Fibroblast of skin of left biceps (primary cell): ENCODE measurements around the gene CLBA1.
"Not testable (repeated sequence)": the region's sequence is repeated elsewhere in the genome, so short reads cannot be mapped to it uniquely, and the experiment has no call there.

ENCODE experiments used
- DNase-seq, 2 experiments: peaks; one replicate each; pipeline ENCODE4 v3.0.0-alpha.2; 2013; ENCODE audit warnings: low read depth in 2 of 2

Gene CLBA1

DNA sequence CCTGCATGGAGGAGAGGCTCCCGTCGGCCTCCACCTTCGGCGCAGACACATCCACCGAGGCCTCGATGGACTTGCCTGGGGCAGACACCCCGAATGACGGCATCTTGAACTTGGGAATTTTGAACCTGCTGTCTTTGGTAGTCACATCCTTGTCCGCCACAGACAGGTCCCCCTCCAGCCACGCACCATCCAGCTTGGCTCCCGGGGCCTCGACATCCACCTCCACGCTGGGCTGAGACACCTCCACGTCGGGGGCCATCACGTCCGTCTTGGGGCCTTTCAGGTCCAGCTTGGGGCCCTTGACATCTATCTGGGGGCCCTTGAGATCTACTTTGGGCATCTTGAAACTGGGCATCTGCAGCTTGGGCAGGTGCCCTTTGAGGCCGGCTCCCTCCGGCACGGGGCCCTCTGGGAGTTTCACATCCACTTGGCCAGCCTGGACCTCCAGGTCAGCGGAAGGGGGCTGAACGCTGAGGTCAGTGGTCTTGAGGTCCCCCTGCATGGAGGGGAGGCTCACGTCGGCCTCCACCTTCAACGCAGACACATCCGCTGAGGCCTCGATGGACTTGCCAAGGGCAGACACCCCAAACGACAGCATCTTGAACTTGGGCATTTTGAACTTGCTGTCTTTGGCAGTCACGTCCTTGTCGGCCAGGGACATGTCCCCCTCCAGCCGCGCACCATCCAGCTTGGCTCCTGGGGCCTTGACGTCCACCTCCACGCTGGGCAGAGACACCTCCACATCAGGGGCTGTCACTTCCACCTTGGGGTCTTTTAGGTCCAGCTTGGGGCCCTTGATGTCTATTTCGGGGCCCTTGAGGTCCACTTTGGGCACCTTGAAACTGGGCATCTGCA is 37.5 kb upstream of the CLBA1 start:
- not testable (repeated sequence) for DNase-seq

DNA sequence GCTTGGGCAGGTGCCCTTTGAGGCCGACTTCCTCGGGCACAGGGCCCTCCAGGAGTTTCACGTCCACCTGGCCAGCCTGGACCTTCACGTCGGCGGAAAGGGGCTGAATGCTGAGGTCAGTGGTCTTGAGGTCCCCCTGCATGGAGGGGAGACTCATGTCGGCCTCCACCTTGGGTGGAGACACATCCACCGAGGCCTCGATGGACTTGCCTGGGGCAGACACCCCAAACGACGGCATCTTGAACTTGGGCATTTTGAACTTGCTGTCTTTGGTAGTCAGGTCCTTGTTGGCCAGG is 36.9 kb upstream of the CLBA1 start:
- no peak for DNase-seq

GRCh38 chr14:104949406-104949955 is 36.1 kb upstream of the CLBA1 start:
- not testable (repeated sequence) for DNase-seq

DNA sequence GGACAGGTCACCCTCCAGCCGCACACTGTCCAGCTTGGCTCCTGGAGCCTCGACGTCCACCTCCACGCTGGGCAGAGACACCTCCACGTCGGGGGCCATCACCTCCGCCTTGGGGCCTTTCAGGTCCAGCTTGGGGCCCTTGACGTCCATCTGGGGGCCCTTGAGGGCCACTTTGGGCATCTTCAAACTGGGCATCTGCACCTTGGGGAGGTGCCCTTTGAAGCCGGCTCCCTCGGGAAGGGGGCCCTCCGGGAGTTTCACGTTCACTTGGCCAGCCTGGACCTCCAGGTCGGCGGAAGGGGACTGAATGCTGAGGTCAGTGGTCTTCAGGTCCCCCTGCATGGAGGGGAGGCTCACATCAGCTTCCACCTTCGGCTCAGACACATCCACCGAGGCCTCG is 35.6 kb upstream of the CLBA1 start:
- DNase-seq, result no peak

DNA sequence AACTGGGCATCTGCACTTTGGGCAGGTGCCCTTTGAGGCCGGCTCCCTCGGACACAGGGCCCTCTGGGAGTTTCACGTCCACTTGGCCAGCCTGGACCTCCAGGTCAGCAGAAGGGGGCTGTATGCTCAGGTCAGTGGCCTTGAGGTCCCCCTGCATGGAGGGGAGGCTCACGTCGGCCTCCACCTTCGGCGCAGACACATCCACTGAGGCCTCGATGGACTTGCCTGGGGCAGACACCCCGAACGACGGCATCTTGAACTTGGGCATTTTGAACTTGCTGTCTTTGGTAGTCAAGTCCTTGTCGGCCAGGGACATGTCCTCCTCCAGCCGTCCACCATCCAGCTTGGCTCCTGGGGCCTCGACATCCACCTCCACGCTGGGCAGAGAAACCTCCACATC is 34.9 kb upstream of the CLBA1 start:
- not testable (repeated sequence) for DNase-seq

DNA sequence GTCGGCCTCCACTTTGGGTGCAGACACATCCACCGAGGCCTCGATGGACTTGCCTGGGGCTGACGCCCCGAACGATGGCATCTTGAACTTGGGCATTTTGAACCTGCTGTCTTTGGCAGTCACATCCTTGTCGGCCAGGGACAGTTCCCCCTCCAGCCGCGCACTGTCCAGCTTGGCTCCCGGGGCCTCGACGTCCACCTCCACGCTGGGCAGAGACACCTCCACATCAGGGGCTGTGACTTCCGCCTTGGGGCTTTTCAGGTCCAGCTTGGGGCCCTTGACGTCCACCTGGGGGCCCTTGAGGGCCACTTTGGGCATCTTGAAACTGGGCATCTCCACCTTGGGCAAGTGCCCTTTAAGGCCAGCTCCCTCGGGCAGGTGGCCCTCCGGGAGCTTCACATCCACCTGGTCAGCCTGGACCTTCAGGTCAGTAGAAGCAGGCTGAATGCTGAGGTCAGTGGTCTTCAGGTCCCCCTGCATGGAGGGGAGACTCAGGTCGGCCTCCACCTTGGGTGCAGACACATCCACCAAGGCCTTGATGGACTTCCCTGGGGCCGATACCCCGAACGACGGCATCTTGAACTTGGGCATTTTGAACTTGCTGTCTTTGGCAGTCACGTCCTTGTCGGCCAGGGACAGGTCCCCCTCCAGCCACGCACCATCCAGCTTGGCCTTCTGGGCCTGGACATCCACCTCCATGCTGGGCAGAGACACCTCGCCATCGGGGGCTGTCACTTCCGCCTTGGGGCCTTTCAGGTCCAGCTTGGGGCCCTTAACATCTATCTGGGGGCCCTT is 33.5 kb upstream of the CLBA1 start:
- DNase-seq, result not testable (repeated sequence)

DNA sequence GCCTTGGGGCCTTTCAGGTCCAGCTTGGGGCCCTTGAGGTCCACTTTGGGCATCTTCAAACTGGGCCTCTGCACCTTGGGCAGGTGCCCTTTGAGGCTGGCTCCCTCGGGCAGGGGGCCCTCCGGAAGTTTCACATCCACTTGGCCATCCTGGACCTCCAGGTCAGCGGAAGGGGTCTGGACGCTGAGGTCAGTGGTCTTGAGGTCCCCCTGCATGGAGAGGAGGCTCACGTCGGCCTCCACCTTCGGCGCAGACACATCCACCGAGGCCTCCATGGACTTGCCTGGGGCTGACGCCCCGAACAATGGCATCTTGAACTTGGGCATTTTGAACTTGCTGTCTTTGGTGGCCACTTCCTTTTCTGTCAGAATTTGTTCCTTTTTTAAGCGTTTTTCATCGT is 32.5 kb upstream of the CLBA1 start:
- no peak for DNase-seq

DNA sequence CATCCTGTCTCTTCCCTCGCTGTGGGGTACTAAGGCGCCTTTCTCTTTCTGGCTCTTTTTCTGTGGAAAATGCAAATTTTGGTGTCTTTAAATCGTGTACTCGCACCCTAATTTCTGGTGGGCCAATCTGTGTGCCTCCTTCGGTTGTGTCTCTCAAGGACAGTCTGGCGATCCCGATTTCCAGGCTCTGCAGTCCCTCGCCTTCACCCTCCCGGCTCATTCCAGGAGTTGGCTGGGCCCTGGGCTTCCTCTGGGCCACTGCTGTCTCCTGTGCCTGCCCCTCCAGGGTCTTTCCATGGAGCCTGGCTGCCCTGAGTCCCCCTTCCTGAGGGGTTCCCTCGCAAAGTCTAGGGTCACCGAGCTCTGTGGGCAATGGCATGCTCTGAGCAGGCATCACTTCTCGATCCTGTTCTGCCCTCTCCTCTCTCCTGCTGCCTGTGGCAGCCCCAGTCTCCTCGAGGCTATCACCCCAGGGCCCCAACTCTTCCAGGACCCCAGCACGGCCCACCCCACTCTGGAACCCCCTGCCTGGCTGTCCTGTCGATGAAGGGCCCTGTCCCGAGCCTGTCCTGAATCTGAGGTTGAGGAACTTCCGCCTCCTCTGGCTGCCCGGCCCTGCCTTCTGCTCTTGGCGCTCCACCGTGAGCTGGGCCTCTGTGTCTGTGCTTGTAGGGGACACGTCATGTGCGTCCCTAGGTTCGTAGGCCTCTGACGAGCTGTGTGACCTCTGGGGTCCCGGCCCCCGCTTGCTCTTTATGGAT is 31.5 kb upstream of the CLBA1 start:
- DNase-seq, result no peak

DNA sequence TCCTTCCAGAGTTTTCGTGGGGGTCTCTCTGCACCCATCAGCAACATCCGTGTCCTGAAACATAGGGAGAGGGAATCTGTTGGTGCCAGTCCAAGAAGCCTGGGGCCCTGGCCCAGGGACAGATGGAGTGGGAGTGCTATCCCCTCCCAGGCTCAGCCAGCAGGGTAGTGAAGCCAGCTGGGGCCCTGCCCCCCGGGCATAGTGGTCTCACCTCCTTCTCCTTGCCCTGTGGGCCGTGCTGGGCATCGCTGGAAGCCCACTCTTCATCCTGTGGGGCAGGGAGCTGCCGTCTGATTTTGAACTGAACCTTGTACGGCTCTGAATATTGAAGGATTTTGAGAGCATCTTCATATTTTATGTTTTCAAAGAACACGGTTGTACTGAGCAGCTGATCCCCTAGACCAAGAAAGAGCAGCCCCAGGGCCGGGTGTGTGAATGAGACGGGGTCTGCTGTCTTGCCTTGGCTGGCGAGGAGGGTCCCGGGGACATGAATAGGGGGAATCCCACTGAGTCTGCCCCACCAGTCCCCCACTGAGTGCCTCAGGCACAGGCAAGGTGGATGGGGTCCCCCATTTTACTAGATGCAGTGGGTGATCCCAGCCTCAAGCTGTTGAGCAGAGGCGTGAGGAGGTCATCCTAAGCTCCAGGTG is 30.7 kb upstream of the CLBA1 start:
- no peak for DNase-seq

- no peak for DNase-seq
Observed at GRCh38 chr14:104955396-104955770, 30.2 kb upstream of the CLBA1 start.

DNA sequence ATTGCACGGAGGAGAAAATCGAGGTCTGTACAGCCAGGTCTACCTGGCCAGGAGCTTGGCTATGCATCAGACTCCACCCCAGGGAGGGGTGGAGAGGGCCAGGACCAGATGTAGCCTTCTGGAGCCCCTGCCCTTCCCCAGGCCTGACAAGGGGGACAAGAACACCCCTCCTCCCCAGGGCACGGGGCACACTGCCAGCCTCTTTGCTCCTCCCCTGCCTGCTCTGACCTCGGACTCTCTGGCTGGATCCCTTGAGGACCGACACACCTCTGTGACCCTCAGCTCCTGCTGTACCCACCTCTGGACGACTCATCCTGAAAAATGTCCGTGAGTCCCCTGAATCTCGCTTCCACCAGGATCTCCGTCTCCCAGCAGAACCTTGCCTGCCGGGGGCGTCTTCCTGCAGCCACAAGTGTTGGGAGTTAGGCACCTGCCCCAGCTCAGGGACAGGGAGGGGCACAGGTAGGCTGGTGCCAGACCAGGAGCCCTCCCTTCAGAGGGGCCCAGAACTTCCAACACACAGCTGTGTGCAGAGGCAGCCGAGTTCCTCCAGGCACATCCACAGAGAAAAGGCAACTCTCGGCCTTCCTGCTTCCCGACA is 29.2 kb upstream of the CLBA1 start:
- DNase-seq, result no peak

DNA sequence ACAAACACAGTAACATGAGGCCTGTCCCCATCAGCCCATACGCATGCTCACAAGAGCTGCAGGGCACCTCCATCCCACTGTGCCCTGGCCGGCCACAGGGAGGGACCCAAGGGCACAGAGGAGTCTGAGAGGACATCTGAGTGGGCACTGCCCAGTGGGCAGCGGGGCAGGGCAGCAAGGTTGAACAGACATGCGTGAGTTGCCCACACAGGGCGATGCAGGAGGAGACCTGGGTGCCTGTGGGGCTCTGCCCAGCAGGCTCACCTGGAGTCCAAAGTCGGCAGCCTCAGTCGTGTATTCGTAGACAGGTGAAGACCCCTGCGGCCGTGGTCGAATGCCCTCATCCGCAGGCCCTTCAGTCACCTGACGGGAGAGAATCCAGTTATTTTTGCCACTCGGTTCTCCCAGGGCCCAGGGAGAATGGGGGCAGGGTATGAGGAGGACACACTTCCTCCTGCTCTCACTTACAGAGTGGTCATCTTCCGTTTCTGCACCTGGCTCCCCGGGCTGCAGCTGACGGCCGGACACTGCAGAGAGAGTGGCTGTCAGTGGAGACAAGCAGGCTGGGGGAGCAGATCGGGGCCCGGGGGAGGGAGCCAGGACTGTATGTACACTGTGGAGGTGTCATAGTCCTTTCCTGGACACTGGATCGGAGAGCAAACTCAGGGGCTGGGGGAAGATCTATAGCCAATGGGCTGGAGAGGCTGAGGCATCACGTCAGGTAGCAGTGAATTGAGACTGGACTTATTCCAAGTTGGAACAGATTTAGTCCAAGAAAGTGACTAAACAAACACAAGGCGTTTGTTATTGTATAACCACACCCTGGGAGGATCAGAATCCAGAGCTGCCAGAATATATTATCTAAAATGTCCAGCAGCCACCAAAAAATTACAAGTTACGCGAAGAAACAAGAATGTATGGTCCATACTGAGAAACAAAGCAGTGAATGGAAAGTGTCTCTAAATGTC is 28.2 kb upstream of the CLBA1 start:
- DNase-seq, result no peak

DNA sequence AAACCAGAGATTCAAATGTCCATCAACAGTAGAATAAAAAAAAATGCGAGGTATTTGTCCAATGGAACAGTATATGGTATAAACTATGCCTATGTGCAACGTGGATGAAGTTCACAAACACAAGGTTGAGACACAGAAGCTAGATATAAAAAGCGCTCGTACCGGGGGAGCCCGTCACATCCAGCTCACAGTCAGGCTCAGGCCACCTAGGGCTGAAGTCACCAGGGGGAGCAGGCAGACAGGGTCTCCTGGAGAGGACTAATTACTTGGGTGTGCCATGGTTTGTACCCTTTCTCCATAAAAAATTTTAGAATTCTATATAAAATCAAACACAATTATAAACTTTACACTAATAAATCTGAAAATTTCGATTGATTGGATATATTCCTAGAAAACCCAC is 21.0 kb upstream of the CLBA1 start:
- no peak for DNase-seq

- DNase-seq, result no peak
Observed at GRCh38 chr14:104965561-104966231, 19.9 kb upstream of the CLBA1 start.

DNA sequence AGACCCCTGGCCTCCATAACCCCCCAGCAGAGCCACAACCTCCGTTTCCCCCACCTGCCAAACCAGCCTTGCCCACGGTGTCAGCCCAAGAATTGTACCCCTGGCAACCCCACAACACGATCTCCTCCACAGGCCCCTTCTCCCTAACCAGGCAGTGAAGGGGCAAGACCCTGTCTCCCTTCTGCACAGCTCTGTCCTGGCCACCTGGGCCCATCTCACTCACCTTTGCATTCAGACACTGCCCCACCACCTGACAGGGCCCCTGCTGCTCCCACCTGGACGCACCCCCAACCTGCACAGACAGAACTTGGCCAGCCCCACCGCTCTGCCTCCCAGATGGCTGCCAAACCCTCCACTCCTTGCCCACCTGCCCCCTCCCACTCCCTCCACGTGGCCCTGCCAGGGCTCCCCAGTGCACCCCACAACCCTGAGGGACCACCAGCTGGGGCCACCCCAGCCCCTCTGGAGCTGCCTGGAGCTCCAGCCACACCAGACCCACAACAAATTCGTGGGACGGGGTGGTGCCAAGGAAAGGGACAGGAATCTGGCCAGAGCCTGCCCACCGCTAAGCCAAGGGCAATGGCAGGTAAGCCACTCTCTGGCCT is 19.2 kb upstream of the CLBA1 start:
- DNase-seq, result no peak

- no peak for DNase-seq
Observed at GRCh38 chr14:104966981-104967385, 18.6 kb upstream of the CLBA1 start.

- DNase-seq, result no peak
Observed at GRCh38 chr14:104967386-104968152, 18.0 kb upstream of the CLBA1 start.

DNA sequence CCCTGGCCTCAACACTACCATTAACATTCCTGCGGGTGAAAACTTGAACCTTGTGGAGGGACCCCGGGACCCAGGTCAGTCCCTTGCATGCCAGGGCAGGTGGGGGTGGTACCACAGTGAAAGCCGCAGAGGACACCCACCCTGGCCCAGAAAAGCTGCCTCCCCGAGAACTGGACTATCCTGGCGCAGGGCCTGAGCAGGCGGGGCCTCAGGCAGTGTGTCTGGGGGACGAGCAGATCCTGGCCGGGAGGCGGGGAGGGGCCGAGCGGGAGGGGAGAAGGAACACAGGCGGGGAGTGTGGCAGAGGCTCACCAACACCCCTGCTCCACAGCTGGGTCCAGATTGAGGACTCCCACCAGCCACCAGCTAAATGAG is 17.4 kb upstream of the CLBA1 start:
- peak in 1 of 2 experiments; percentile 10 for DNase-seq
